Muscle of back (tissue), 11 donors: ENCODE data around the gene ZNF543. TPM values are rescaled to one million over a fixed set of nuclear protein-coding genes. Genes with fewer than 3 reads are reported as not detected.

ENCODE experiments used
- DNase-seq, 3 donors: peaks; one replicate each; pipeline versions ENCODE4 v3.0.0 to v3.0.0-alpha.2; 2013
- polyA plus RNA-seq, 10 donors: library from polyadenylated mRNA; unstranded; fragments of 120-200 nt; gene quantifications; one replicate each; pipeline ENCODE4 v1.2.1, GENCODE V29; 2013; ENCODE audit not compliant: insufficient read length in 10 of 10

ZNF543 gene
- polyA plus RNA-seq, 10 donors, result 4.9 to 7.0 (median 6.1) TPM

GRCh38 chr19:57377498-57378146 is 57.4 kb downstream of the ZNF543 start:
- DNase-seq, result no peak

Other genes with a start within 250 kb of the ZNF543 start
- gene USP29, start 200.5 kb upstream of the ZNF543 start, polyA plus RNA-seq, result not detected
- gene ZIM3, start 175.3 kb upstream of the ZNF543 start, polyA plus RNA-seq, result not detected
- gene DUXA, start 153.0 kb upstream of the ZNF543 start, polyA plus RNA-seq, result not detected
- 10 to 100 TPM; 10.5 to 15.9 (median 13.0) TPM for gene ZNF264, start 129.0 kb upstream of the ZNF543 start, polyA plus RNA-seq
- 1 to 10 TPM in 6 of 10 donors, under 1 TPM in 4; 0.69 to 2.7 (median 1.1) TPM for gene AURKC, start 89.4 kb upstream of the ZNF543 start, polyA plus RNA-seq
- gene ZNF805, start 79.8 kb upstream of the ZNF543 start, polyA plus RNA-seq, result 1 to 10 TPM; 3.9 to 6.5 (median 5.3) TPM
- gene ZNF460, start 40.0 kb upstream of the ZNF543 start, polyA plus RNA-seq, result 1 to 10 TPM; 2.8 to 5.0 (median 3.3) TPM
- gene ZNF304, start 30.8 kb downstream of the ZNF543 start, polyA plus RNA-seq, result 10 to 100 TPM in 3 of 10 donors, 1 to 10 TPM in 7; 8.0 to 10.9 (median 9.4) TPM
- gene TRAPPC2B, start 43.1 kb downstream of the ZNF543 start, polyA plus RNA-seq, result 10 to 100 TPM; 11.4 to 19.1 (median 14.1) TPM
- gene ZNF547, start 43.1 kb downstream of the ZNF543 start, polyA plus RNA-seq, result 1 to 10 TPM; 2.6 to 4.6 (median 3.1) TPM
- 10 to 100 TPM; 11.2 to 24.8 (median 16.9) TPM for gene ZNF548, start 69.4 kb downstream of the ZNF543 start, polyA plus RNA-seq
- gene ZNF17, start 90.7 kb downstream of the ZNF543 start, polyA plus RNA-seq, result 1 to 10 TPM; 5.1 to 9.9 (median 7.8) TPM
- gene ZNF749, start 114.9 kb downstream of the ZNF543 start, polyA plus RNA-seq, result 1 to 10 TPM; 4.1 to 8.5 (median 6.2) TPM
- gene VN1R1, start 136.7 kb downstream of the ZNF543 start, polyA plus RNA-seq, result 1 to 10 TPM in 8 of 10 donors, under 1 TPM in 2; 0.84 to 3.8 (median 1.5) TPM
- 10 to 100 TPM in 4 of 10 donors, 1 to 10 TPM in 6; 6.4 to 11.9 (median 9.1) TPM for gene ZNF772, start 157.1 kb downstream of the ZNF543 start, polyA plus RNA-seq
- gene ZNF419, start 167.3 kb downstream of the ZNF543 start, polyA plus RNA-seq, result 10 to 100 TPM in 3 of 10 donors, 1 to 10 TPM in 7; 5.9 to 13.2 (median 9.9) TPM
- 10 to 100 TPM in 1 of 10 donors, 1 to 10 TPM in 9; 5.1 to 11.8 (median 7.4) TPM for gene ZNF773, start 179.5 kb downstream of the ZNF543 start, polyA plus RNA-seq
- gene ZNF549, start 206.9 kb downstream of the ZNF543 start, polyA plus RNA-seq, result 1 to 10 TPM; 4.7 to 9.5 (median 7.5) TPM
- gene ZNF550, start 239.4 kb downstream of the ZNF543 start, polyA plus RNA-seq, result 10 to 100 TPM in 6 of 10 donors, 1 to 10 TPM in 4; 8.6 to 14.0 (median 11.1) TPM